Activated CD4-positive, alpha-beta T cell treated with anti-CD3 and anti-CD28 coated beads for 24 hours (primary cell): ENCODE measurements around the gene LURAP1L.

ENCODE experiments used
- DNase-seq, 2 donors: peaks; one replicate each; pipeline ENCODE4 v3.0.0-alpha.2; 2020; ENCODE audit warnings: low read depth in 2 of 2

Gene LURAP1L

DNA sequence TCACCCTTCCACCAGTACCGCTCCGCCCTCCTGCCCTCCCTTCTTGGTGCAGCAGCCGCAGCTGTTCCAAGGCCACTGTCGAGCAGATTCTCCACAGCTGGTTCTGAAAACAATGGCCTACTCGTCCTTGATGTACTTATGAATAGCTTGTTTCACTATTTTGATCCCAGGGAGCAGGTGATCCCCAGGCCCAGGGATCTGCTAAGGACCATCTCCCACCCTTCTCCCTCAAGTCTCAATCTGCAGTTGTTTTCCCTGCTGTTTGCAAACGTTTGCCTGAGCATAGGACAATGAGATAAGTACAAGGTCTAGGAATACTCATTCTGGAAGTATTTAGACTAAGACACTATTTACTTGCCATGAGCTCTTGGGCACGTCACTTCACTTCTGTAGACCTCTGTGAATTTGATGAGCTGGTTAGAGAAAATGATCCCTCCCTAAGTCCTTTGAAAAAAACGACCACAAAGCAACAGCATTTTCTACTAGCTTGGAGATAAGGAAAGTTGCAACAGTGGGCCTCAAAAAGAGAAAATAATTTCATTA lies 1.8 kb downstream of the LURAP1L start:
- no peak for DNase-seq

GRCh38 chr9:12777121-12778022 lies 2.6 kb downstream of the LURAP1L start:
- no peak for DNase-seq

- no peak for DNase-seq
These were observed 3.6 kb downstream of the LURAP1L start for GRCh38 chr9:12778389-12778788.

DNA sequence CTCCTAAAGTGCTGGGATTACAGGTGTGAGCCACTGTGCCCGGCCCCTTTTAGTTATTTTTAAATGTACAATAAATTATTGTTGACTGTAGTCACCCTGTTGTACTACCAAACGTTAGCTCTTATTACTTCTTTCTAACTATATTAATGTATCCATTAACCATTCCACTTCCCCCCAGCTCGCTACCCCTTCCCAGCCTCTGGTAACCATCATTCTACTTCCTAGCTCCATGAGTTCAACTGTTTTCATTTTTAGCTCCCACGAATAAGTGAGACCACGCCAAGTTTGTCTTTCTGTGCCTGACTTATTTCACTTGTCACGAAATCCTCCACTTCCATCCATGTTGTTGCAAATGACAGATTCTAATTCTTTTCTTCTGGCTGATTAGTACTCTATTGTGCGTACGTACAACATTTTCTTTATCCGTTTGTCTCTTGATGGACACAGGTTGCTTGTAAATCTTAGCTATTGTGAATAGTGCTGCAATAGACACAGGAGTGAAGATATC lies 6.5 kb downstream of the LURAP1L start:
- DNase-seq: no peak

DNA sequence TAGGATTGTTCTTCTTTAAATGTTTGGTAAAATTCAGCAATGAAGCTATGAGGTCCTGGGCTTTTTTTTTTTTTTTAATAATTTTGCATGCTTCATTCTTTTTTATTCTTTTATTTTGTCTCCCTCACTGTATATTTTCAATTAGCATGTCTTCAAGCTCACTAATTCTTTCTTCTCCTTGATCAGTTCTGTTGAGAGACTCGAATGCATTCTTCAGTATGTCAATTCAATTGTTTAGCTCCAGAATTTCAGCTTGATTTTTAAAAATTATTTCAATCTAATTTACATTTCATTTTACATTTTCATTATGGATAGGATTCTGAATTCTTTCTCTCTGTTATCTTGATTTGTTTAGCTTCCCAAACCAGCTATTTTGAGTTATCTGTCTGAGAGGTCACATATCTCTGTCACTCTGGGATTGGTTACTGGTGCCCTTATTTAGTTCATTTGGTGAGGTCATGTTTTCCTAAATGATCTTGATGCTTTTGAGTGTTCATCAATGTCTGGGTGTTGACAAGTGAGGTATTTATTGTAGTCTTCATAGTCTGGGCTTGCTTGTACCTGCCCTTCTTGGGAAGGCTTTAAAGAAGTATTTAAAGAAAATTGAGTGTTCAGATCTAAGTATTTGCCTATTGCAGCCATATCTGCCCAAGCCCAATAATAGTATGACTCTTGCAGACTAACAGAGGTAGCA lies 9.1 kb downstream of the LURAP1L start:
- DNase-seq: no peak

GRCh38 chr9:12784461-12785259 lies 9.8 kb downstream of the LURAP1L start:
- DNase-seq: no peak

DNA sequence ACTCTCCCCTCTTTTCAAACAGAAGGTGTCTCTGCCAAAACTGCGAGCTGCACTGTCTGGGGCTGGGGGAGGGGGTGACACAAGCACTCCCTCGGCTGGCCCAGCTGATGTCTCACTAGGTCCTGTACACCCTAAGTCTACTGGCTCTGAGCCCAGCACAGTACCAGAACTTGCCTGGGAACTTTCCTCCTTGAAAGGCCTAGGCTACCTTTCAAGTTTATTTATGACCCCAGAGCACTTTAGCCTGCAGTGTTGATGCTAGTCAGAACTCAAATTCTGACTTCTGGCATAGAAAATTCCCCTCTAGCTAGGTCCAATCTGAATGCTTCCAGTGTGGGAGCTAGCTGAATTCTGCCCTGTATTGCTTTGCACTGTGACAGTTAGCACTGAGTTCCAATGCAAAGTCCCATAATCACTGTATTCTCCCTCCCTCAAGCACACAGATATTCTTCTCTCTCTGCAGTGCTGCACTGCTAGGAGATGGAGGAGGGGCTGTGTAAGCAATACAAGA lies 10.5 kb downstream of the LURAP1L start:
- DNase-seq: no peak

DNA sequence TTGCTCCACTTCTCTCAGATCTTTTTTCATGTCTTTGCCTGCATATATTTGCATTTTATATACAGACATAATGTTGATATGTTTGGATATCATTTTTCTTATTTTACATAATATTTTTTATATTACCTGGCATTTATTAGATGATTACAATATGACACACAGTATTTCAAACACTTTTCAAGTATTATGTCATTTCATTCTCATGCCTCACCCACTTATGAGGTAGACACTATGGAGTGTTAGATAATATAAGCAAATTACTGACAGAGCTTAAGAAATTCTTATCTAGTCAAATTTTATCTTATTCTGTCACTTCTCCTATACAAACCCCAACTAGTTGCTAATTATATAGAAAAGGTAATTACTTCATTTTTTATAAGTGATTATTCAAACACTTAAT lies 11.1 kb downstream of the LURAP1L start:
- no peak for DNase-seq

GRCh38 chr9:12790001-12790400 lies 15.2 kb downstream of the LURAP1L start:
- DNase-seq: no peak

DNA sequence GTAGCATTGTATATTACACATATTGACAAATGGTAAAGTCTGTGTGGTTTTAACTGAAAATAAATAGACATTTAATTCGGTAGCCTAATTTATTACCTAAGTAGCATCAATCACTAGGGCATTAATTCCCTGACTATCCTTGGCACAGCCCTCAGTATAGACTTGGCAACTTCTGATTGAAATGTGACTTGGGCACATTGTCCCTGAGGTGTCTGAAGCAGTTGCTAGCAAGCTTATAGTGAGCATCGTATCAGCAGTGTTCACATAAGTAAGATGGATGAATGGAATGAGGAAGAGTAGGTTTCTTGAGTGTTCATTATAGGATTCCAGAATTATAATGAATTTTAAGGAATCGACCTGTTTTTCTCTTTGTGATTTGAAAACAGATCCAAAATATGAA lies 16.1 kb downstream of the LURAP1L start:
- DNase-seq: no peak

- no peak for DNase-seq
These were observed 19.4 kb downstream of the LURAP1L start for GRCh38 chr9:12794101-12794799.

DNA sequence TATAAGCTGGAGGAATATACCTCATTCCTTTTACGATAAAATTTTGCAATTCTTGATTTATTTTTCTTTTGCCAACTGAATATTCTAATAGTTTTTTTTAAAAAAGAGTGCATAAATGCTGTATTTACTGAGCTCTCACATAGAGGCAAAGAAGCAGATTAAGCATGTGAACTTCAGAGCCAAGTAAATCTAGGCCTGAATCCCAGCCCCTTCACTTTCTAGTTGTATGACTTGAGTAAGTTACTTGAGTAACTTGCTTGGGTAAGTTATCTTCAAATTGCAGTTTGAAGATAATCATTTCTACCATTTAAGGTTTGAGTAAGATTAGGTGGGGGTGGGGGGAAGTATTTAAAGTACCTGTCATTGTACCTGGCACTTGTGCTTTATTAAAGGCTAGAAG lies 21.8 kb downstream of the LURAP1L start:
- DNase-seq: no peak

DNA sequence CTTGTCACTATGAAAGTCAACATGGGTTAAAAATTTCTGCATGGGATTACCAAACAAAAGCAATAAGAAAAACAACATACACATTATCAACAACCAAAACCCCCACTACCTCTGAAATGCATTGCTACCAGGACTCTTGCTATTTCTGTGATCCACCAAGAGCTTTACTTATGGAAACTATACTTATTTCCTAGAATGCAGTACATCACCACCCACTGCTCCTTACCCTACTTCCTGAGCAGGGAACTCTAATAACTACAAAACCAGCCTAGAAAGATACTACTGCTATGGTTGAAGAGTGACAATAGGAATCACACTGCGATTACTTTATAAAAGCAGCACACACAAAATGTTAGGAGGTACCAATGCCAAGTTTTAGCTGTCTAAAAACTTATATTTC lies 22.2 kb downstream of the LURAP1L start:
- DNase-seq: no peak

DNA sequence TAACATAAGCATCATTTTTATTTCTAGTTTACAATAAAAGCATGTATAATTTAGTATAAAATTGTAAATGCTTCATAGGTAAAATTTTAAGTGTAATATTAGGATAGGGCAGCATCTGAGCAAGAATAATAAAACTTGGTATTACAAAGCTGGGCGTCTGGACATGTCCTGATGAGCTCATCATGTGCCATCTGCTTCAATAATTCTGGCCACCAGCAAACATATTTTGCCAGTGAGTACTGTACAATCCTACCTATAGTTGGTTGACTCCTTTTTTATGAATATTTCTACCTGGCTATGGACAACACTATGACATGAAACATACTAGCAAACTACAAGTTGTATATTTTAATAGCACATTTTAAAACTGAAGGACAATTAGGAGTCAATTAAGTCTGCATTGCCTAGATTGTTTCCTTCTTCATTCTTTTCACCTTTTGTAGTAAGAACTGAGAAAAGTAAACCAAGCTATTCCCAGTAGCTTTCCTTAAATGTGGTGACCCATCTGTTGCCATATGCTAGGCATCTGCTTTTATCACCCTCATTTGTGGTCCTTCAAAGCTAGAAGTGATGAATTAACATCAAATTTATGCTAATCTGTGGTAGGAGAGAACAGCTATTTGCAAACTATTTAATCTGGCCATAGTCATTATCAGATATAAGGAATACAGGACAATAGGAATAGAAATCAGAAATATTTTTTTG lies 23.4 kb downstream of the LURAP1L start:
- DNase-seq: no peak

DNA sequence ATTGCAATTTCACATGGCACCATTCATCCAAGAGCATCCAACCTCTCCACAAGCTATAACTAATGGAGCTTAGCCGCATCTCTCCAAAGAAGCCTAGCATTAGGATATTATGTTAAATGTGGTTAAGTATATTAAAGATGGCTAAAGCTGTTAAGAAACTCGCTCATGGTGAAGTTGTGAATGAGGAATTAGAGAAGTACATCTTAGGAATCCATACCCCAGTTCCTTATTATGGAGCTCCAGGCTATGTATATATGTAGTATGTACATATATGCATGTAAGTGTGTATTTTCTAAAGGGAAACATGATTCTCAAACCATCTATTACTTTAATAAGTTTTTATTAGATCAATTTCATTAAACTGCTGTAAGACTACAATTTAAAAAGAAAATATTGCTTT lies 26.4 kb downstream of the LURAP1L start:
- DNase-seq: no peak

DNA sequence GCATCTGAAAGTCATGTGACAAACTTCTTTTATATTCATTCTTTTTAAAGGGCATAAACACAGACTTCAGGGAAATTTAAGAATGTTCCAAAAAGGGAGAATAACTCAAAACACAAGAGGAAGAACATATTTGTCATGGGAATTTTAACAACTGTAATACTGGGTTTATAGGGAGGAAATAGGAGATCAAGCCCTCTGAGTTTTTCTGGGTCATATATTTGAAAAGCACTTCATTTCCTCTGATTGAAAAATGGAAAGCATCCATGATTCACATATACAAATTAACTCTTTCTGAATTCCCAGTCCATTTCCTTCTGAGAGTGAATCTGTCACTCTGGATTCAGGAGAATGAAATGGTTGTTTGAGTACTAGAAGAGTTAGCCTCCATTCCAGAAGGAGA lies 26.8 kb downstream of the LURAP1L start:
- DNase-seq: no peak

- DNase-seq: no peak
These were observed 27.3 kb downstream of the LURAP1L start for GRCh38 chr9:12802093-12802492.

- DNase-seq: no peak
These were observed 33.7 kb downstream of the LURAP1L start for GRCh38 chr9:12808569-12808968.

- DNase-seq: no peak
These were observed 34.9 kb downstream of the LURAP1L start for GRCh38 chr9:12809720-12810119.

DNA sequence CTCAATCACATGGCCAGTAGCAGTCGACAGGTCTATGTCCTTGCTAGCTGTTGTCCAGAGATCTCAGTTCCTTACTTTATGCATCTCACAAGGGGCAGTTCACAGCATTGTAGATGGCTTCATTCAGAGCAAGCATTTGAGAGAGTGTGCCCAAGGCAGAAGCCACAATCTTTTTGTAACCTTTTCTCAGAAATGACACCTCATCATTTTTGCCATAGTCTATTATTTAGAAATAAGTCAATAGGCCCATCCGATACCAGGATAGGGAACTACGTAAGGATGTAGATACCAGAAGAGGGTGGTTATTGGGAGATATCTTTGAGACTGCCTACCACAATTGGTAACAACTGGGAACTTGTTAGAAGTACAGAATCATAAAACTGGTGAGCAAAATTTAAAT lies 37.1 kb downstream of the LURAP1L start:
- DNase-seq: no peak
